GM19035 (cell line): ENCODE measurements around the gene CHEK1.

Source experiments
- ATAC-seq: cut with Tn5 transposase; IDR thresholded peaks from one replicate; pipeline ENCODE4 v1.9.1; 2021; ENCODE audit not compliant: unreplicated experiment

CHEK1 gene

DNA sequence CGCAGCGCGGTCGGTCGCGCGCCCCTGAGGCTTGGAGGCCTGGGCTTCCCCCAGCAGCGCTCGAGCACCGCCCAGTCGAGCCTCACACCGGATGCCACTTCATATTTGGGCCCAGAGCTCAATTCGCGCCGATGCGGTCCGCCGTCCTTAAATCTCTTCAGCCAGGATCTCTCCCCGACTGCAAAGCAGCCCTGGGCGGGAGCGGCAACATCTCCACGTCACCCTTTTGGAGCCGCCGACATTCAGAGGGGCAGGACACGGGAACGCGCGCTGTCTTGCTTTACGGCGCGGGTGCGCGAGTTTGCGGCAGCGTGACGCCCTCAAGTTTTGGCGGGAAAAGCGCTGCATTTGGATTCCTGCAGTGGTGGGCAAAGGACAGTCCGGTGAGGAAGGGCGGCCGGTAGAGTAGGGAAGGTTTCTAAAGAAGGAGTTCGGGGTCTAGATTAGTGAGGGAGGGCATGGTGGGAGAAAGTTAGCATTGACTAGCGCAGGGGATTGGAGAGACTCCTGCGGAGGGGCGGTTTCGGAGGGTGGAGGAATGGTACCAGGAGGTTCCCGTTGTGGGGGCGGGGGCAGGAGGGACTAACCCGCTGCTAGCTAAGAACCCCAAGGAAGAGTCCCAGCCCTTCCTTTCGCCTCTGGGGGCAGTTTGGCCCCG lies 796 bp downstream of the CHEK1 start:
- ATAC-seq = peak; percentile 85

GRCh38 chr11:125626288-125626950 lies 1.5 kb downstream of the CHEK1 start:
- ATAC-seq = peak; percentile 30

DNA sequence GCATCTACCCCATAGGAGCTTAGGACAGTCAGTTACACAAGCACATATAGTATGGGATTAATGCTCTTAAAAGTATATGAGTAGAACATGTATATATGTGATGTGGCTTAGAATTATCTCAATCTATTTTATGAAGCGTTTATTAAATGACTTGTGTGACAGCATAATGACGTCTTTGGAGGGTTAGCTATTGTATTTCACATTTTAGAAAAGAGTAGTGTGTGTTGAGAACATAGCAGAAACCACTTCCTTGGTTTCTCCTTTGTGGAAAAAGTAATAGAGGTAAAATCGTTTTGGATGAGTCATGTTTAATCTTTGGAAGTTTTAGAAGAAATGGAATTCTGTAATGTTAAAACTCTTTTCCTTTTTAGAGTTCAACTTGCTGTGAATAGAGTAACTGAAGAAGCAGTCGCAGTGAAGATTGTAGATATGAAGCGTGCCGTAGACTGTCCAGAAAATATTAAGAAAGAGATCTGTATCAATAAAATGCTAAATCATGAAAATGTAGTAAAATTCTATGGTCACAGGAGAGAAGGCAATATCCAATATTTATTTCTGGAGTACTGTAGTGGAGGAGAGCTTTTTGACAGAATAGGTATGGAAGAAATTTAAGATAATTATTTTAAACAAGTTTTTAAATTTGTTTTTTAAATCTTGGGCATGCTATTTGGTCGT lies 2.4 kb downstream of the CHEK1 start:
- no peak for ATAC-seq

DNA sequence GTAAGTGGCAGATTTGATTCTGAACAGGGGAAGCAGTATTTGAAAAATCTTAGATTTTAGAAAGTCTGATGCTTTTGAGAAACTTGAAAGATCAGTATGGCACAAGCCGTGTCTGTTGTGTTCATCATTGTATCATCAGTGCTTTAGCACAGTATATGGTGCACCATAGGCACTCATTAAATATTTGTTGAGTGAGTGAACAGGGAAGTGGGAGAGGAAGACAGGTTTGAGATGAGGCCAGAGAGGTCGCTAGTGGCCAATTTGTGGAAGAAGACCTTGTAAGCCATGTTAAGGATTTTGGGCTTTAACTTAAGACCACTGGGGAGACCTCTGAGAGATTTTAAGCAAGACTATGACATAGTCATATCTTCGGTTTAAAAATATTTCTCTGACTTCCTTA lies 12.9 kb downstream of the CHEK1 start:
- no peak for ATAC-seq

DNA sequence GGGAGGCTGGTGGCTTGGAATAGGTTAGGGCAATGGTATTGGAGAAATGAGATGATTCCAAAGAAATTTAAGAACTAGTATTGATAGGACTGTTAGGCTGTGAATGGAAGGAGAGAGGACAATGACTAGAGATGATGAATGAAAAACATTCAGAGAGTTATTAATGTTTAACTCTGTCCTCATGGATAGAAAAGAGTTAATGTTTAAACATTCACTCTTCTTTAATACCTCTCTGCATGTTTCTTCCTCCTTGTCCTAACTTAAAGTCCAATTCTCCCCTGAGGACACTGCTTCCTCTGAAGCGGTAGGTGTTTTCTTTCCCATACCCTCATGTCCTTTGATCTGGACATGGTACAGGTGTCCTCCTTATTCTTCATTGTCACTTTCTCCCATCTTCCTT lies 13.4 kb downstream of the CHEK1 start:
- no peak for ATAC-seq

- no peak for ATAC-seq
Observed at GRCh38 chr11:125645871-125646270, 20.9 kb downstream of the CHEK1 start.

GRCh38 chr11:125649465-125650166 lies 24.7 kb downstream of the CHEK1 start:
- no peak for ATAC-seq

DNA sequence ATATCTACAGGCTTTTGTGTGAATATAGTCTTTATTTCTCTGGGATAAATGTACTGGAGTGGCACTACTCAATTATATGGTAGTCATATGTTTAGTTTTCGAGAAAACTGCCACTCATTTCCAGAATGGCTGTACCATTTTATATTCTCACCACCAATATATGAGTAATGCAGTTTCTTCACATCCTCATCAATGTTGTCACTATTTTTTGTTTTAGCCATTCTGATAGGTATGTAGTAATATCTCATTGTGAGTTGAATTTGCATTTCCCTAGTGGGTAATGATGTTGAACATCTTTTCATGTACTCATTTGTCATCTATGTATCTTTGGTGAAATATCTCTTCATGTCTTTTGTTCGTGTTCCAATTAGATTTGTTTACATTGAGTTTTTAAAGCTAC lies 37.7 kb downstream of the CHEK1 start:
- no peak for ATAC-seq

DNA sequence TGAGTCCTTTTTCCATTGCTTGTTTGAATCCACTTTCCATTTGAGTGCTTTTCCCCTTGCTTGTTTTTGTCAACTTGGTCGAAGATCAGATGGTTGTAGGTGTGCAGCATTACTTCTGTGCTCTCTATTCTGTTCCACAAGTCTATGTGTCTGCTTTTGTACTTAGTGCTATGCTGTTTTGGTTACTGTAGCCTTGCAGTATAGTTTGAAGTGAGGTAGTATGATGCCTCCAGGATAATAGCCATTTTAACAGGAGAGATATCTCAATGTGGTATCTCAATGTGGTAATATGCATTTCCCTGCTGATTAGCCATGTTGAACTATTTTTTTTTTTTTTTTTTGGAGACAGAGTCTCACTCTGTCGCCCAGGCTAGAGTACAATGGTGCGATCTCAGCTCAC lies 38.9 kb downstream of the CHEK1 start:
- no peak for ATAC-seq

GRCh38 chr11:125667151-125667550 lies 42.2 kb downstream of the CHEK1 start:
- ATAC-seq = no peak

- no peak for ATAC-seq
Observed at GRCh38 chr11:125670172-125670571, 45.2 kb downstream of the CHEK1 start.

DNA sequence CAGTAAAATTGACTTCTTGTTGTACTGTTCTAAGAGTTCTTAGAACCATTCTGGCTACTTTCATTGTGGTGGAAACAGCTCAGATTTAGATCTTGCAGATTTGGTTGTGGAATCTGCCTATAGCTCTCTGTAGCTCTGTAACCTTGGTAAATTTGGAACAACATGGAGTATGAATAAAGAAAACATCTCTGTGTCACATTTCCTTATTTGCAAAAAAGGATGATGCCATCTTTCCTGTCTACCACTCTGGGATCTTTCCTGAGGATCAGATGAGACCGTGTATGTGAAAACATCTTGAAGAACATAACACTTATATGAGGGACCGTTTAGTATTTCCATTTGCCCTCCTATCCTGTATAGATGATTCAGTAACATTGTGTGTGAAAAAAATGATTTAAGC lies 46.6 kb downstream of the CHEK1 start:
- no peak for ATAC-seq

- no peak for ATAC-seq
Observed at GRCh38 chr11:125674210-125674609, 49.2 kb downstream of the CHEK1 start.

GRCh38 chr11:125675196-125675595 lies 50.2 kb downstream of the CHEK1 start:
- no peak for ATAC-seq

- ATAC-seq = no peak
Observed at GRCh38 chr11:125679397-125679796, 54.4 kb downstream of the CHEK1 start.

DNA sequence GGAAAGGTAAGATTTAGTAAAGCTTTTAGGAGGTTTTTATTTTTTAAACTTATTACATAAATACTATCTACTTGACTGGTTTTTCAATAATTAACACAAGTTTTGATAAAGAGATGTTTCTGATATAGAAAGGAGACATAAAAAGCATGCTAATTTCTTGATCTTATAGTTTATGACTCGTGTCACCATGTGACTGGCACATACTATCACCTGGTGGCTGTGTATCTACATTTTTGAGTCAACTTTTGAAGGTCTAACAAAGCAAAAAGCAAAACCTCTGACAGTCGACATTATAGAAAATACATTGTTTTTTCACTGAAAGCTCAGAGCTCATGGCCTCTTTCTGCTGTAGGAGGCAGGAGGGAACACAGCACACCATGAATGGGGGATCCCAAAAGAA lies 54.9 kb downstream of the CHEK1 start:
- no peak for ATAC-seq

DNA sequence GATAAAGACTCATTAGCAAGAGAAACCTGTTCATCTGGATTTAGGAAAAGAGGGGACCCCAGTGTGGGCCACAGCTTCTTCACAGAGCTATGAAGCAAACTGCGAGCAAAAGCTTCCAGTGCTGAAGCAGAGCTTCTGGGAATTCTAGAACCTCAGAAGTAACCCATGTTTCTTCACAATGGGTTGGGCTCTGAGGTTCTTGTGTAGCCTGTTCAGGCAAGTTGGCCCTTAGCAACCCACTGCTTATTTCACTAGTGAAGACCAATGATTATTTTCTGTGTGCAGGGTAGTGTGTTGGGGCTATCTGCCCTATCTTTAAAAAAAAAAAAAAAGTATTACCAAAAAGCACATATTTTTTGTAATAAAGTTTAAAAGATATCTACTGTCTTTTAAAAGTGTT lies 55.8 kb downstream of the CHEK1 start, which contains the start of gene ACRV1:
ACRV1 (minus strand) TSS at position 101 of the 400 bp plus-strand sequence; CDS start at position 34, 67 bp downstream.
- ATAC-seq = no peak

- ATAC-seq = no peak
Observed at GRCh38 chr11:125685228-125685627, 60.3 kb downstream of the CHEK1 start.

DNA sequence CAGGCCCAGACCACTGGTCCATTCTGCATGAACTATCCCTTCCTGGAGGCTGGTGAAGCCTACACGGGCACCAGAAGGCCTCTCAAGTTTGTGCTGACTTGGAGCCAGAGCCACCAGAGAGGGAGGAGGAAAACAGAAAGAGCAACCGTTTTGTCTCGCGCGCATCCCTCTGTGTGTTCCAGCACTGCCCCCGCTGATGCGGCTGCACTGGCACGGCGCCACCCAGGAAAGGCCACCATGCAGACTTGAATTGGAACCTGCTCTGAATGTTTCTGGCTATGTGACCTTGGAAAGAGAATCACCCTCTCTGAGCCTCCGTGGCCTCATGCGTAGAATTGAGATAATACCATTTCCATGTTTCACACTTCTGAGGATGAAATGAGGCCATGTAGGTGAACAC lies 63.1 kb downstream of the CHEK1 start:
- ATAC-seq = no peak

- no peak for ATAC-seq
Observed at GRCh38 chr11:125688632-125689031, 63.7 kb downstream of the CHEK1 start.

GRCh38 chr11:125689274-125689859 lies 64.4 kb downstream of the CHEK1 start:
- no peak for ATAC-seq
